Activated CD8-positive, alpha-beta memory T cell treated with anti-CD3 and anti-CD28 coated beads for 48 hours (primary cell): ENCODE measurements around the gene SASH1.

ENCODE experiments used
- DNase-seq, 3 experiments: peaks; one replicate each; pipeline ENCODE4 v3.0.0-alpha.2; 2020; ENCODE audit warnings: low read depth in 2 of 3, low spot score in 2 of 3

Gene SASH1

GRCh38 chr6:148491638-148492251, 149.1 kb downstream of the SASH1 start:
- DNase-seq, result no peak

DNA sequence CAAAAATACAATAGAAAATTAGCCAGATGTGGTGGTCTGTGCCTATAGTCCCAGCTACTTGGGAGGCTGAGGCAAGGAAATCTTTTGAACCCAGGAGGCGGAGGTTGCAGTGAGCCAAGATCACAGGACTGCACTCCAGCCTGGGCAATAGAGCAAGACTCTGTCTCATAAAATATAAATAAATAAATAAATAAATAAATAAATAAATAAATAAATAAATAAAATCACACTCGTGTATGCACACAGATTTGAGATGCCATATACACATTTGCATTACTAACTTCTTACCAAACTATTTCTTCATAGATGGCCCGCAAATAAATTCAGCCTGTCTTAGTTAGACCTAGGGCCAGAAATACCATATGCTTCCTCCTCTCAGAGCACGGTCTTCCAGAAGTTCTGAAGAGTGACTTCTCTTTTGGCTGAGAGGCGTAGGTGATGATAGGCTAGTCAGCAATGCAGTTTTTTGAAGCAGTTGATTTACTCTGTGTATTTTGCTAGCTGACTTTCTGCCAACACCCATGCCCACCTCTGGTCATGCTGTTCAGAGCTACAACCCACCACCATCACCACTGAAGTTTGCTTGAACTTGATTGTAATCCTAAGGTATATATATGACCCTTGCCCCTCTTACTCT, 150.1 kb downstream of the SASH1 start:
- DNase-seq, result no peak

GRCh38 chr6:148493424-148493823, 150.8 kb downstream of the SASH1 start:
- DNase-seq, result no peak

DNA sequence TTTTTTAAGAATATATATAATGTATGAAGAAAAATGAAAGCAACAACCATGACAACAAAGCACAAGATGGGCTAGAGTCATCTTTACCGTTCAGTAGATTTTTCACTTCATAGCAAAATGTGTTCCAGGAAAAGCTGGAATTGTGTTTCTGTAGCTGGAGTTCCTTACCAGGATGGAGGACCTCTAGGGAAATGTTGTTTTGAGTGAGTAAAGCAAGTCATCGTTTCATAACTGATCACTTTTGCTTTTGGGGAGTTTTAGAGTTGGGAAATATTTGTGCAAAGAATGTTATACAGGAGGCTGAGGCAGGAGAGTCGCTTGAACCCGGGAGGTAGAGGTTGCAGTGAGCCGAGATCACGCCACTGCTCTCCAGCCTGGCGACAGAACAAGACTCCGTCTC, 151.6 kb downstream of the SASH1 start:
- DNase-seq, result no peak

- DNase-seq, result no peak
These were observed 152.4 kb downstream of the SASH1 start for GRCh38 chr6:148495029-148495428.

DNA sequence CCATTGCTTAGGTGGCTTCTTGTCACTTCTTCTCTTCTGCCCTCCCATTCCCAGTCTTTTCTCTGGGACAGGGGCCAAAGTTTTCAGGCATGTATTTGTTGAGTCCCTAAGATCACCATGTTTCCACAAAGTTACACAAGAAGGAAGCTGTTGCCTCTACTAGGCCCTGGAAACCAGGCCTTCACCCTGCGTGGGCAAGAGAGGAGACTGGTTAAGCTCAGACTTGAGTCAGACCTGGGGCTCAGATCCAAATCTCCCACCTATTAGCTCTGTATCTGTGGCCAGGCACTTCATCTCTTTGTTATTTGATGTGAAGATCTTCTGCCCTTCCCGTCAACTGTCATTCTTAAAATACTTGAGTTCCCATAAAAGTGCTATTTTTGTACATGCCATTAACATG, 154.6 kb downstream of the SASH1 start:
- DNase-seq, result no peak

DNA sequence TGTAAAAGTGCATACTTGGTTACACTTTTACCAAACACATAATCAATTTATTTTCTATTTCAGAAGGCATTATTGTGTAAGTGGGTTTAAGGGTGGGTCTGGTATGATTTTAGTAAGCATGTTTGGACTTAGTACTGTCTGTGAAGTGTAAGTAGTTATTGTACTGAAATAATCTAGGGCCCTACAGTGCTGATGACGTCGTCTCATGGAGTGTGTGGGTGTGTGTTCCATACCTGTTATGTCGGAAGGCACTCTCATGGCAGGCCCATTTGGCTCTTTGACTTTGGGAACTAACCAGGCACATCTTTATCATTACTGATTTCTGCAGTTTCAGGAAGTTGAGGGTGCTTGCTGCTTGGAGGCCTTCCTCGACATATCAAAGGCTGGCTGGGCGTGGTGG, 155.1 kb downstream of the SASH1 start:
- DNase-seq, result no peak

- no peak for DNase-seq
These were observed 157.8 kb downstream of the SASH1 start for GRCh38 chr6:148500402-148500801.

- DNase-seq, result no peak
These were observed 158.5 kb downstream of the SASH1 start for GRCh38 chr6:148501178-148501590.

- no peak for DNase-seq
These were observed 159.6 kb downstream of the SASH1 start for GRCh38 chr6:148502083-148502772.

- no peak for DNase-seq
These were observed 160.1 kb downstream of the SASH1 start for GRCh38 chr6:148502773-148503135.

DNA sequence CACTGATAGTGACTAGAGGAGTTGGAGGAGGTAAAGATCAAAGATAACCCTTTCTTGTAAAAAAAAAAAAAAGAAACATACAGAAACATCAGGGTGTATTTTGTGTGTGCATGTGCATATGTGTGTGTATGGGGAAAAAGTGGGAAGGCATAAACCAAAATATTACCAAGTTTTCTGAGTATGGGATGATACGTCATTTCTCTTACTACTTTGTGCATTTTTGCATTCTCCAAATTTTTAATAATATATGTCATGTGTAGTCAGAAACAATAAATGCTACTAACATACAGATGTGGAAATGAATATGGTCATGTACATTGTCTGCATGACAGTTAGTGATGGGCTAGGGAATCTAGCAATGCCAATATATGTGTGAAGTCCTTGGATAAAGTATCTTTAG, 161.1 kb downstream of the SASH1 start:
- no peak for DNase-seq

DNA sequence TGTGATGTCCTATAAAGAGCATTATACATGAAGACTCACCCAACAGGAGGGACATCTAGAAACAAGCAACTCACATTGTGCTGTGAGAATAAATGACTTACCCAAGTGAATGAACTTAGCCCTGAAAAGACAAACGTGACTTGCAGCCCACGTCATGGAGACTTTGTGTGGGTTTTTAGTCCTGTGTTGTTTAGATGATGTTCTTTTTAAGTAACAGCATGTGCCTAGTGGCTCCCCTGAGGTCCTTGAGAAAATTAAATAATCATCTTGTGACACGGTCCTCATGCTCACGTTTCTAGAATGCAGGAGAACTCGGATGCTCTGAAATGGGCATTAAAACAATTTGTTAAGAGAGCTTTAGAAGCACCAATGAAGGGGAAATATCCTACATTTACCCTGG, 165.1 kb downstream of the SASH1 start:
- no peak for DNase-seq

DNA sequence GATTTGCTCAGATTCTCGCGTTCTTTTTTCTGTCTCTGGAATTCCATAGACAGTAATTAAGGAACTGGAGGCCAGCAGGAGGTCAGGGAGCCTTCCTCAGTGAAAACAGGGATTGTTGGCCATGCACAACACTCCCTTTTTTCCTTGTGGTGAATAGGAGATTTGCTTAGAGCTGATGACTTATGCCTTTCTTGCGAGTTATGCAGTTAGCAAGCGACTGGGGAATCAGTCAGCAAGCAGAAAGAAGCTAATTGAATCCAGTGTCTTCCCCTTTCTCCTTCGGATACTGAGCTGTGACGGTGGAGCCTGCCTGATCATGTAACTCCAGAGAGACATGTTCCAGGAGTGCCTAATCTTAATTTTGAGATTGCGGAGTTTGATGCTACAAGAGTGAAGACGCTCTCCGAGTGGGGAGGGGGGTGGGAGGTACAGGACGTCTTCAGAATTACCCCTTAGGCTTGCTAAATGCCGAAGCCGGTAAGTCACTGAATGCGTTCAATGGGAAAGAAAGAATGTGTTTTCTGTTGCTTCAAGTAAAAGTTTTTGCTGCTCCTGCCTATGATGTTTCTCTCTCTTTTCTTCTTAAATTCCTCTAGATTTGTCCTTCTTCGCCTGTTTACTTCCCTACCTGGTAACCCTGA, 165.9 kb downstream of the SASH1 start:
- no peak for DNase-seq

DNA sequence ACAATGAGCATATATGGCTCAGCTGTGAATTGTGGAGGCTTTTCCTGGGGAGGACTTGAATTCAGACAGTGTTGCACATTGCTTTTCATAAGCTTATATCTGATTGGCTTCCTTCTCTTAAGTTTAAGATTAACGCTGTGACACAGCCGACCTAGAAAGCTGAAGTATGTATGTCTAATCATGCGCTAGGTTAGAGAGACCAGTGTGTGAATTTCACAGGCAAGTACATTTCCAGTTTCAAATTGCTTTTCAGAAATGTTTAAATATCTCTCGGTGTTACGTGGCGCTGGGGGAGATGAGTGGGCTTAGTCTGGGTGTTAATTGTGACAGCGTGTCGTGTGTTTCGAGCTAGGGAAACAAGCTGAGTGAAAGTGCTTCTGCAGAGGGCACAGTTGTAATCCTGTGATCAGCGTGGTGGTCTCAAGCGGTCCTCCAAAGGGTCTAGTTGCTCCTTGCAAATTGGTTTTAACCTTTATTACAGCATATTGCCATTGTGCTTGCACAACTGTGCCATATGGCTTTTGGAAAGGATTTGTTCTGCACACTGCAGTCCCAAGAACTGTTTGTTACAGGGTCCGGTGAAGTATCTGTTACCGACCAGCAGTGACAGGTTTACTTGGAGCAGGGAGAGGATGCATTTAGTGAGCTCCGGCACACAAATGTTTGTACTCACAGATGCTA, 166.6 kb downstream of the SASH1 start:
- DNase-seq, result no peak

- DNase-seq, result no peak
These were observed 167.4 kb downstream of the SASH1 start for GRCh38 chr6:148509800-148510581.

- no peak for DNase-seq
These were observed 170.8 kb downstream of the SASH1 start for GRCh38 chr6:148513145-148514071.

DNA sequence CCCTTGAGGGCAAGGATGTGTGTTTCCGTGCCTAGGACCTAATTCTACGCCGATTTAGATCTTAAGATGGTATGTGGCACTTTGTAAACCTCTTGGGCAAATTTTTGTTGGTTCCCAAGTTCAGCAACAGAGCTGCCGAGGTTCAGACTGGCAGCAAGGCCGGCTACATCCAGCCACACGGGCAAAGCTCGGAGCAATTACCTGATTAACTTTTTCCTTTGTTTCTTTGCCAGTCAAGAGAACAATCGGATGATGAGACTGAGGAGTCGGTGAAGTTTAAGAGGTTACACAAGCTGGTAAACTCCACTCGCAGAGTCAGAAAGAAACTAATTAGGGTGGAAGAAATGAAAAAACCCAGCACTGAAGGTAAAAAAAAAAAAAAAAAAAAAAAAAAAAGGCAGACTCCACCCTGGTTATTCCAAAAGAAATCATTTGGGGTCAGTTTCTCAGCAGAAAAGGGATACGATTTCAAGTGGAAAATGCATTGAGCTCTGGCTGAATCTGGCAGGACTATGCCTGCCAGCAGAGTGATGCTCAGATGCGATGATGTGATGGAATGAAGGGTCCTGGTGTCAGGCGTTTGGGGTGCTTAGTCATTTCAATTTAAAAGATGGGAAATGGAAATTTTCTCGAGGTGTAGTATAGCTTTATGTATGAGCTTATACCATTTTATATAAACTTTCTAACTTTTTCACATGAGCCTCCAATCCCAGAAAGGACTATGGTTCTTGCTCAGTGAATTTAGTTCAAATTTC, 171.6 kb downstream of the SASH1 start:
- no peak for DNase-seq

DNA sequence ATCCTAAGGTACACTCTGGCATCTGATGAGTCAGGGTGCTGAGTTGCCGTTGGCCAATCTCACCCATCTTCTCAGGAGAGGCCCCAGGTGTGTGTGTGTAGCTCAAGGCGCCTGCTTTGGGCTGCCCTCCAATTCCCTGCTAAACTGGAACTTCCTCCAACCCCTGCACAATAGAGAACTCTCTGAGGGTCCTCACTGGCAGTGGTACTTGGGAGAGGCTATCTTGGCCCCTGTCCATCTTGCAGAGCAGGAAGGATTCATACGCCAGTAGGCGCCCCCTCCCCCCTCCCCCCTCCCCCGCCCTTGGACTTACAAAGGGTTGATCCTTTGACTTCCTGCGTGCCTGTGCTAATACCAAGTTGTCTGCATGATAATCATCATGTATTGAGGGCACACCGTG, 173.6 kb downstream of the SASH1 start:
- no peak for DNase-seq
